GM13976 (cell line): Measurements from ENCODE around the gene MMD2.
"Not testable (repeated sequence)": the region's sequence is repeated elsewhere in the genome, so short reads cannot be mapped to it uniquely, and the experiment has no call there.

Experiments
- DNase-seq: peaks from one replicate; pipeline ENCODE4 v3.0.0; 2012; ENCODE audit warnings: low spot score
- in situ Hi-C: fragments of 300-500 bp; cut with MboI; formaldehyde crosslinking; loops from one replicate; pipeline ENCODE4 v1.12.0; 2022; ENCODE audit warnings: low sequenced_read_pairs, mixed read lengths, inconsistent platforms; ENCODE audit not compliant: unreplicated experiment
- TF ChIP-seq, protein P1 (sequence below): IDR thresholded peaks from 2 replicates; pipeline ENCODE4 v1.5.1; 2012; ENCODE audit warnings: borderline replicate concordance, mild to moderate bottlenecking; ENCODE audit not compliant: insufficient read depth; ENCODE audit errors: extremely low read depth, missing control alignments, control extremely low read depth

The MMD2 gene

GRCh38 chr7:4904346-4904745, 54.6 kb downstream of the MMD2 start:
- DNase-seq = no peak
- TF ChIP-seq, protein P1, sequence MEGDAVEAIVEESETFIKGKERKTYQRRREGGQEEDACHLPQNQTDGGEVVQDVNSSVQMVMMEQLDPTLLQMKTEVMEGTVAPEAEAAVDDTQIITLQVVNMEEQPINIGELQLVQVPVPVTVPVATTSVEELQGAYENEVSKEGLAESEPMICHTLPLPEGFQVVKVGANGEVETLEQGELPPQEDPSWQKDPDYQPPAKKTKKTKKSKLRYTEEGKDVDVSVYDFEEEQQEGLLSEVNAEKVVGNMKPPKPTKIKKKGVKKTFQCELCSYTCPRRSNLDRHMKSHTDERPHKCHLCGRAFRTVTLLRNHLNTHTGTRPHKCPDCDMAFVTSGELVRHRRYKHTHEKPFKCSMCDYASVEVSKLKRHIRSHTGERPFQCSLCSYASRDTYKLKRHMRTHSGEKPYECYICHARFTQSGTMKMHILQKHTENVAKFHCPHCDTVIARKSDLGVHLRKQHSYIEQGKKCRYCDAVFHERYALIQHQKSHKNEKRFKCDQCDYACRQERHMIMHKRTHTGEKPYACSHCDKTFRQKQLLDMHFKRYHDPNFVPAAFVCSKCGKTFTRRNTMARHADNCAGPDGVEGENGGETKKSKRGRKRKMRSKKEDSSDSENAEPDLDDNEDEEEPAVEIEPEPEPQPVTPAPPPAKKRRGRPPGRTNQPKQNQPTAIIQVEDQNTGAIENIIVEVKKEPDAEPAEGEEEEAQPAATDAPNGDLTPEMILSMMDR = no peak
- in situ Hi-C loops = no loop called here

- TF ChIP-seq, protein P1 = no peak
- in situ Hi-C loops = no loop called here
- DNase-seq = no peak
Observed at GRCh38 chr7:4895766-4896165, 63.2 kb downstream of the MMD2 start.

DNA sequence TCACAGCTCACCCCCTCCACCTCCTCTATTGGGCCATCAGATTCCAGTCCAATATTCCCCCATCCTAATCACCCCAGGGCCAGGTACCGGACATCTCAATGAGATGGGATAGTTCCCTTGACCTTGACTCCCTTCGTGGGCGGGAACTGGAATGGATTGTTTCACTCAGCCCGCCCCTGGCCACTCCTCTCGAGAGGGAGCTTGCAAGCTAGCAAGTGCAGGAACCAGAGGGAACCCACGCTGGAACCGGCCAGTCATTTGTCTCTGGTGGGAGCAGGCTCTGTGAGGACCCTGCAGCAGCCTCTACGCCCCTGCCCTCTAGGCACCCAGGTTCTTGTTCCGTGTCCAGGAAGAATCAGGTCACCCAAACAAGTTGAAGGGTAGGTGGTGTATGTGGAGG, 64.5 kb downstream of the MMD2 start:
- in situ Hi-C loops = no loop called here
- no peak for DNase-seq
- TF ChIP-seq, protein P1 = no peak

DNA sequence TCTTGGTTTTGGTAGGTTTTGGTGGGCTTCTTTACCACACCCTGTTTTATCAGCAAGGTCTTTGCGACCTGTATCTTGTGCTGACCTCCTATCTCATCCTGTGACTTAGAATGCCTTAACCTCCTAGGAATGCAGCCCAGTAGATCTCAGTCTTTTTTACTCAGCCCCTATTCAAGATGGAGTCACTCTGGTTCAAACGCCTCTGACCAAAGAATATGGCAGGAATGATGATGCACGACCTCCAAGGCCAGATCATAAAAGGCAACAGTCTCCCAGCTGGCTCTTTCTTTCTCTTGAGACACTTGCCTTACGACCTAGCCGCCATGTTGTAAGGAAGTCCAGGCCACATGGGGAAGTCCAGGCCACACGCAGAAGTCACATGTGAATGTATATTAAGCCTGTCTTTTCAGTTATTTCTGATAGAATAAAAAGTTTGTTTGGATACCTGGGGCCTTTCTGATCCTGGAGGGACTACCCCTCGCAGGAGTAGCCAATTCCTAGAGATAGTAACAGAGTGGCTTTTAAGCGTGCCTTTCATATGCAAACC, 65.0 kb downstream of the MMD2 start:
- TF ChIP-seq, protein P1 = no peak
- in situ Hi-C loops = no loop called here
- DNase-seq = no peak

GRCh38 chr7:4893188-4893587, 65.8 kb downstream of the MMD2 start:
- in situ Hi-C loops, DNase-seq: not testable (repeated sequence)

GRCh38 chr7:4891522-4891921, 67.5 kb downstream of the MMD2 start:
- DNase-seq, in situ Hi-C loops: not testable (repeated sequence)

GRCh38 chr7:4889682-4890081, 69.3 kb downstream of the MMD2 start:
- in situ Hi-C loops = no loop called here
- TF ChIP-seq, protein P1 = no peak
- no peak for DNase-seq

- TF ChIP-seq, protein P1 = no peak
- no peak for DNase-seq
- in situ Hi-C loops = no loop called here
Observed at GRCh38 chr7:4888161-4888560, 70.8 kb downstream of the MMD2 start.
